Adrenal gland (tissue), 12 donors: ENCODE results near the gene SDK1. TPM values are rescaled to one million over a fixed set of nuclear protein-coding genes. Genes with fewer than 3 reads are reported as not detected.

ENCODE experiments used
- DNase-seq, 7 donors: peaks; one replicate each; pipeline ENCODE4 v3.0.0-alpha.2; 2019 to 2020
- H3K27ac ChIP-seq, 5 donors: fragments of 200-600 bp; sonication (generic) in 4 of 5; 1 replicate in 3 of 5; 2 replicates in 2 of 5; pipeline versions ENCODE4 v1.5.1 to v1.8.0; 2016 to 2020; ENCODE audit warnings: mild to moderate bottlenecking in 1 of 5
- H3K27me3 ChIP-seq: fragments of 200-600 bp; 2 replicates; pipeline ENCODE4 v1.8.0; 2021
- H3K36me3 ChIP-seq, 2 donors: fragments of 200-600 bp; replicated peaks in 1 of 2; 1 replicate in 1 of 2; 2 replicates in 1 of 2; pipeline versions ENCODE4 v1.5.1 to v1.8.0; 2018 to 2022
- H3K4me1 ChIP-seq, 2 donors: fragments of 200-600 bp; replicated peaks in 1 of 2; 1 replicate in 1 of 2; 2 replicates in 1 of 2; pipeline versions ENCODE4 v1.5.1 to v1.8.0; 2018 to 2021
- H3K4me3 ChIP-seq, 4 donors: fragments of 200-600 bp; sonication (generic) in 3 of 4; one replicate each; pipeline ENCODE4 v1.5.1; 2016 to 2018
- H3K9me3 ChIP-seq, 3 donors: fragments of 200-600 bp; sonication (generic) in 1 of 3; replicated peaks in 1 of 3; 1 replicate in 2 of 3; 2 replicates in 1 of 3; pipeline versions ENCODE4 v1.5.1 to v1.8.0; 2016 to 2021
- CTCF ChIP-seq, 6 experiments: fragments of 450-650 bp in 4 of 6; fragments of 200-600 bp in 2 of 6; sonication (generic) in 1 of 6; IDR thresholded peaks; 1 replicate in 5 of 6; 2 replicates in 1 of 6; pipeline versions ENCODE4 v1.5.1 to v1.8.0; 2016 to 2021; ENCODE audit warnings: antibody characterized with exemption in 6 of 6, mild to moderate bottlenecking in 2 of 6, moderate library complexity in 1 of 6
- POLR2A ChIP-seq, 2 donors: fragments of 450-650 bp; IDR thresholded peaks; one replicate each; pipeline ENCODE4 v1.6.1; 2017; ENCODE audit warnings: antibody characterized with exemption in 2 of 2, mild to moderate bottlenecking in 2 of 2, moderate library complexity in 1 of 2
- WGBS, 4 donors: extraction: QIAGEN DNeasy Blood & Tissue Kit in 2 of 4; methylation state at CpG; one replicate each; pipeline versions ENCODE4 v1.1.5 to v1.1.7; 2013 to 2017; 5-methylcytosine and 5-hydroxymethylcytosine counted together
- intact Hi-C, 2 donors: fragments of 100-400 bp; cut with DNase I; formaldehyde crosslinking; loops; one replicate each; pipeline versions ENCODE4 v1.14.1 to v1.15.0; 2022 to 2023
- polyA plus RNA-seq, 3 donors: library from polyadenylated mRNA; stranded (reverse); fragments of 200-250 nt in 2 of 3; fragments of 350-450 nt in 1 of 3; fragmentation: Illumina TruSeq in 1 of 3; extraction: RNeasy Lipid Tissue Mini Kit (QIAGEN cat#74804) in 1 of 3; gene quantifications; one replicate each; pipeline ENCODE4 v1.2.3, GENCODE V29; 2013 to 2014
- total RNA-seq, 9 donors: library from RNA; depleted of rRNA in 4 of 9; stranded (reverse); fragments of >200 nt in 4 of 9; fragments of 120-200 nt in 1 of 9; fragmentation: NEBNext Ultra II Directional in 1 of 9; extraction: Animal tissue kit (Norgen Biotek cat#: 25700) in 1 of 9; gene quantifications; one replicate each; pipeline versions ENCODE4 v1.1.0 to v1.2.4, GENCODE V29; 2013 to 2023
- donor health status: healthy with polysubstance abuse.
- donor health status: Bipolar disorder and iron deficiency.
- donor health status: DM: yes; HTN: yes; CAD: no.
- donor health status: DM: no; HTN: no; CAD: no.
- donor health status: DM: no; HTN: no; CAD: no.
- donor health status: DM: yes; HTN: yes; CAD: no.

The SDK1 gene
- total and polyA plus RNA-seq, 12 donors, result 0.50 to 3.6 (median 1.5) TPM

GRCh38 chr7:4227105-4228010 is 926.3 kb downstream of the SDK1 start:
- Histone ChIP-seq H3K4me3 (no peak overlapping the region), H3K36me3 (no peaks in the 10 kb centered on the region), H3K27me3 (no peaks in the 10 kb centered on the region), H3K9me3 (no peaks in the 10 kb centered on the region), H3K4me1 (no peaks in the 10 kb centered on the region), H3K27ac (no peak overlapping the region)
- TF ChIP-seq CTCF (IDR thresholded peaks at IDR 0.05) (no peak), POLR2A (IDR thresholded peaks at IDR 0.05) (no peak)
- WGBS, 4 donors, result 77 to 80% (median 78%) methylated on average over 13 to 22 of the region's 22 CpGs
- no peak for DNase-seq
- intact Hi-C loops, result no loop called here

- H3K9me3 ChIP-seq, result no peaks in the 10 kb centered on the region
These were observed 929.3 kb downstream of the SDK1 start for GRCh38 chr7:4230352-4230751.

DNA sequence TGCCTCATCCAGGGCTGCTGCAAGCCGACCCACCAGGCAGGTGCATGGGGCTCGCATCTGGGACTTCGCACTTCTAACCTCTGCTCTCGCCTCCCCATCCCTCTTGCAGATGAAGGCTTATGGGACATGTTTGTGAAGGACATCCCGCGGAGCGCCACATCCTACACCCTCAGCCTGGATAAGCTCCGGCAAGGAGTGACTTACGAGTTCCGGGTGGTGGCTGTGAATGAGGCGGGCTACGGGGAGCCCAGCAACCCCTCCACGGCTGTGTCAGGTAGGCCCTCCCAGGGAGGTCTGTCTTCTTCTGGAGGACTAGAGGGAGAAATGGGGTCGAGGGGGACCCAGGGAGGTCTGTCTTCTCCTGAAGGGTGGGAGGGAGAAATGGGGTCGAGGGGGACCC is 932.1 kb downstream of the SDK1 start:
- Histone ChIP-seq H3K27ac (no peak overlapping the region), H3K36me3 (no peaks in the 10 kb centered on the region), H3K27me3 (no peaks in the 10 kb centered on the region), H3K4me1 (no peaks in the 10 kb centered on the region), H3K4me3 (no peak overlapping the region), H3K9me3 (no peaks in the 10 kb centered on the region)
- WGBS, 4 donors, result 81 to 89% (median 85%) methylated on average over 6 to 15 of the region's 15 CpGs
- TF ChIP-seq POLR2A (IDR thresholded peaks at IDR 0.05) (no peak), CTCF (IDR thresholded peaks at IDR 0.05) (no peak)
- no peak for DNase-seq
- intact Hi-C loops, result no loop called here

More at GRCh38 chr7:4230352-4230751, 929.3 kb downstream of the SDK1 start:
- H3K36me3 ChIP-seq, result no peaks in the 10 kb centered on the region
- H3K27me3 ChIP-seq, result no peaks in the 10 kb centered on the region
- no peak for DNase-seq
- H3K4me1 ChIP-seq, result no peaks in the 10 kb centered on the region
- H3K27ac ChIP-seq, result no peak overlapping the region
- H3K4me3 ChIP-seq, result no peak overlapping the region
- intact Hi-C loops, result no loop called here
- no peak for TF ChIP-seq POLR2A (IDR thresholded peaks at IDR 0.05)
- TF ChIP-seq CTCF (IDR thresholded peaks at IDR 0.05), result no peak

- H3K9me3 ChIP-seq, result no peaks in the 10 kb centered on the region
- intact Hi-C loops, result no loop called here
- no peaks in the 10 kb centered on the region for H3K36me3 ChIP-seq
- H3K27me3 ChIP-seq, result no peaks in the 10 kb centered on the region
- no peak overlapping the region for H3K4me3 ChIP-seq
- no peak for TF ChIP-seq POLR2A (IDR thresholded peaks at IDR 0.05)
- TF ChIP-seq CTCF (IDR thresholded peaks at IDR 0.05), result no peak
- no peaks in the 10 kb centered on the region for H3K4me1 ChIP-seq
- no peak overlapping the region for H3K27ac ChIP-seq
- DNase-seq, result no peak
- 78 to 84% (median 82%) methylated on average over 21 to 26 of the region's 26 CpGs for WGBS, 4 donors
These were observed 932.8 kb downstream of the SDK1 start for GRCh38 chr7:4233621-4234497.
